Heart right ventricle (tissue), 16 donors: ENCODE measurements around the gene NSD1. TPM values are rescaled to one million over a fixed set of nuclear protein-coding genes. Genes with fewer than 3 reads are reported as not detected.

ENCODE experiments used
- ATAC-seq, 8 donors: fragments of 200-7000 bp; cut with Tn5 transposase; one replicate each; pipeline ENCODE4 v1.9.1; 2020; ENCODE audit warnings: mild to moderate bottlenecking in 8 of 8, moderate library complexity in 8 of 8, moderate number of reproducible peaks in 1 of 8
- DNase-seq, 2 donors: peaks; one replicate each; pipeline ENCODE4 v3.0.0-alpha.2; 2020
- H3K27ac ChIP-seq, 10 donors: fragments of 200-600 bp; sonication (generic) in 2 of 10; one replicate each; pipeline versions ENCODE4 v1.5.0 to v1.8.0; 2020 to 2022; ENCODE audit warnings: mild to moderate bottlenecking in 3 of 10
- H3K27me3 ChIP-seq, 7 donors: fragments of 200-600 bp; one replicate each; pipeline ENCODE4 v1.8.0; 2021 to 2022; ENCODE audit warnings: mild to moderate bottlenecking in 2 of 7
- H3K36me3 ChIP-seq, 9 donors: fragments of 200-600 bp; sonication (generic) in 1 of 9; one replicate each; pipeline versions ENCODE4 v1.5.0 to v1.8.0; 2020 to 2022; ENCODE audit warnings: mild to moderate bottlenecking in 2 of 9
- H3K4me1 ChIP-seq, 9 donors: fragments of 200-600 bp; sonication (generic) in 1 of 9; one replicate each; pipeline versions ENCODE4 v1.5.0 to v1.8.0; 2020 to 2022; ENCODE audit warnings: mild to moderate bottlenecking in 4 of 9
- H3K4me3 ChIP-seq, 10 donors: fragments of 200-600 bp; sonication (generic) in 2 of 10; one replicate each; pipeline versions ENCODE4 v1.5.0 to v1.8.0; 2020 to 2022; ENCODE audit warnings: mild to moderate bottlenecking in 7 of 10, moderate library complexity in 2 of 10
- H3K9me3 ChIP-seq, 11 donors: fragments of 200-600 bp in 10 of 11; sonication (generic) in 2 of 11; one replicate each; pipeline versions ENCODE4 v1.5.0 to v1.8.0; 2013 to 2022; ENCODE audit warnings: mild to moderate bottlenecking in 2 of 11, control low read depth in 1 of 11, moderate library complexity in 1 of 11
- CTCF ChIP-seq, 9 donors: fragments of 200-600 bp; sonication (generic) in 2 of 9; IDR thresholded peaks; one replicate each; pipeline versions ENCODE4 v1.5.0 to v1.8.0; 2021 to 2022; ENCODE audit warnings: antibody characterized with exemption in 9 of 9, mild to moderate bottlenecking in 5 of 9, moderate library complexity in 1 of 9
- WGBS, 2 donors: extraction: QIAGEN DNeasy Blood & Tissue Kit; methylation state at CpG; one replicate each; pipeline ENCODE4 v1.1.7; 2013; ENCODE audit warnings: inconsistent platforms in 1 of 2; 5-methylcytosine and 5-hydroxymethylcytosine counted together
- intact Hi-C, 10 donors: fragments of 100-400 bp; cut with DNase I; formaldehyde crosslinking; loops; one replicate each; pipeline versions ENCODE4 v1.11.1 to v1.14.2; 2022
- long read RNA-seq, 3 donors: library from polyadenylated mRNA; unstranded; transcript quantifications; one replicate each; pipeline ENCODE4 v2.0.0, GENCODE V29; 2020 to 2021
- polyA plus RNA-seq, 2 donors: library from polyadenylated mRNA; stranded (reverse); fragments of 200-250 nt; gene quantifications; one replicate each; pipeline ENCODE4 v1.2.3, GENCODE V29; 2013
- total RNA-seq, 10 donors: library from RNA; stranded (reverse); fragmentation: NEBNext Ultra II Directional in 3 of 10; extraction: Animal tissue kit (Norgen Biotek cat#: 25700) in 3 of 10; gene quantifications; one replicate each; pipeline versions ENCODE4 v1.2.1 to v1.2.4, GENCODE V29; 2021 to 2023
- donor health status: Arrhythmogenic right ventricular cardiomyopathy.
- donor health status: ischemic (EF 13 %, LVEDD 7.1; RV severe dilation, severe dysfunction).
- donor health status: healthy with polysubstance abuse.
- donor health status: DM: no; HTN: yes; CAD: no.
- donor health status: DM: no; HTN: no; CAD: no.
- donor health status: ischemic (EF 25% LVEDD 6.9; RV normal size, moderate dysfunction).
- donor health status: ischemic (EF 25% LVEDD 5.7; RV mildly dilated, moderate dysfunction).
- donor health status: healthy.
- donor health status: DM: yes; HTN: yes; CAD: no.
- donor health status: Ischemic cardiomyopathy.
- donor health status: ischemic (EF 35%, LVEDD 5.7; RV mildly dilated, moderate dysfunction).
- donor health status: nonischemic (EF 11% LVEDD 7.7; RV severe dilation, severe dysfunction).
- donor health status: DM: yes; HTN: yes; CAD: no.
- donor health status: PGD.
- donor health status: ischemic (EF 29% LVEDD 5.4; RV normal size, mild dysfunction).
- donor health status: nonischemic (EF 23%, LVEDD 6.1; RV moderate dilation, normal function).

Gene NSD1
- 10 to 100 TPM; 34.4 to 62.9 (median 47.2) TPM for total RNA-seq
- 10 to 100 TPM in 1 of 2 donors, 1 to 10 TPM in 1; 5.6 to 10.0 TPM for polyA plus RNA-seq
- long read RNA-seq, donor 1, partial matches to known transcripts = 3 of 17 reads
- long read RNA-seq, donor 1, other reads (novel, unspliced or antisense) = 13 of 17 reads
- long read RNA-seq, donor 2, partial matches to known transcripts = 4 of 21 reads
- long read RNA-seq, donor 2, other reads (novel, unspliced or antisense) = 15 of 21 reads
- long read RNA-seq, donor 3, partial matches to known transcripts = 22 of 46 reads
- long read RNA-seq, donor 3, other reads (novel, unspliced or antisense) = 21 of 46 reads

GRCh38 chr5:177133096-177133852 is at the start of gene NSD1:
Gene NSD1, plus strand, starts transcription at chr5:177133773. Its CDS starts 1,331 bp downstream, at chr5:177135104.
- intact Hi-C loops = loop anchor here in 1 of 10 donors (5.0 kb wide), 1 partner anchor 219 kb away; the partner anchor contains the start of gene LMAN2
- Histone ChIP-seq H3K36me3 (peaks cover 0 to 34% (median 15%) of the 10 kb centered on the region in 9 donors), H3K4me1 (peaks cover 20 to 67% (median 46%) of the 10 kb centered on the region in 9 donors), H3K9me3 (no peaks in the 10 kb centered on the region), H3K27me3 (no peaks in the 10 kb centered on the region), H3K27ac (peak within 1 kb of the TSS; percentile 85 to 98 (median 94)), H3K4me3 (peak within 1 kb of the TSS; percentile 65 to 90 (median 74))
- 0 to 2% methylated on average over 54 to 91 of the region's 93 CpGs for WGBS, 2 donors
- DNase-seq (peak; percentile 87 to 90), ATAC-seq (peak; percentile 78 to 85 (median 84))
- TF ChIP-seq CTCF (IDR thresholded peaks at IDR 0.05) = no peak

GRCh38 chr5:177084175-177084574 is 49.4 kb upstream of the NSD1 start:
- H3K9me3 ChIP-seq = no peaks in the 10 kb centered on the region
- H3K4me1 ChIP-seq = peaks cover 5 to 19% (median 17%) of the 10 kb centered on the region in 9 donors
- TF ChIP-seq CTCF (IDR thresholded peaks at IDR 0.05) = no peak
- 43 to 54% methylated on average over 4 of the region's 4 CpGs for WGBS, 2 donors
- ATAC-seq (no peak), DNase-seq (no peak)
- H3K4me3 ChIP-seq = no peak overlapping the region
- no peak overlapping the region for H3K27ac ChIP-seq
- peaks cover 7 to 48% (median 22%) of the 10 kb centered on the region in 7 donors for H3K27me3 ChIP-seq
- no peaks in the 10 kb centered on the region for H3K36me3 ChIP-seq
- intact Hi-C loops = no loop called here

GRCh38 chr5:177085985-177086653 is 47.5 kb upstream of the NSD1 start:
- ATAC-seq = no peak
- TF ChIP-seq CTCF (IDR thresholded peaks at IDR 0.05) = no peak
- Histone ChIP-seq H3K27me3 (peaks cover 7 to 50% (median 22%) of the 10 kb centered on the region in 7 donors), H3K4me1 (peaks cover 5 to 24% (median 22%) of the 10 kb centered on the region in 9 donors), H3K4me3 (peak overlapping the region in 1 of 10 donors; percentile 41), H3K9me3 (no peaks in the 10 kb centered on the region), H3K36me3 (no peaks in the 10 kb centered on the region), H3K27ac (no peak overlapping the region)
- intact Hi-C loops = no loop called here
- DNase-seq = no peak
- WGBS, 2 donors = 53 to 54% methylated on average over 13 of the region's 13 CpGs
